RWPE1 (cell line): ENCODE data around the gene ZFAND2B.
"Not testable (repeated sequence)": the region's sequence is repeated elsewhere in the genome, so short reads cannot be mapped to it uniquely, and the experiment has no call there.

Experiments
- CTCF ChIA-PET: fragments of 350-600 bp; sonication (Branson Sonifier 250); formaldehyde crosslinking; extraction: SDS; loops from one replicate; lab custom pipeline; 2021; lab: Yijun Ruan, JAX
- POLR2A ChIA-PET: fragments of 400-600 bp; formaldehyde crosslinking; extraction: SDS; loops from one replicate; lab custom pipeline; 2020; ENCODE audit warnings: antibody characterized with exemption; ENCODE audit not compliant: low non-redundant PET; lab: Yijun Ruan, JAX
- DNase-seq: peaks from one replicate; pipeline ENCODE4 v3.0.0; 2012; ENCODE audit warnings: low spot score
- H3K27ac ChIP-seq: fragments of 450-650 bp; 2 replicates; pipeline ENCODE4 v1.5.1; 2017
- TF ChIP-seq, protein P1 (sequence below): fragments of 450-650 bp; conservative IDR thresholded peaks from 2 replicates; pipeline ENCODE4 v1.5.1; 2017; ENCODE audit warnings: low read depth, mild to moderate bottlenecking

ZFAND2B gene

DNA sequence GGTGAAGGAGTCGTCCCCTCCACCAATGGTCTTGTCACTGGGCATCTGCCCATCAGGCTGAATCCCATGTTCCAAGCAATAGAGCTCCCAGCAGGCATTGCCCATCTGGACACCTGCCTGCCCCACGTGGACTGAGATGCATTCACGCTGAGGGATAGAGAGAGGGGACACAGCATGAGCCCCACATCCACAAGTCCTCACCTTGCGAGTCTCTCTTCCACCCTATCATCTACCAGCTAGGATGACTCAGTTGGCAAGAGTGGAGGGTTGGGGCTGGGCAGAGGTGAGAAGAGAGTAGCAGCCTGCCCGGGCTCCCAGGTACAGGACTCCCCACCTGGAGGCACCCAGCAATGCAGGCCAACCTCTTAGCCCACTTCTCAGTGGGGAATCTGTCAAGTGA, 45.5 kb downstream of the ZFAND2B start:
- DNase-seq = peak; percentile 45
- H3K27ac ChIP-seq = peak overlapping the region; percentile 98
- ChIA-PET CTCF (interaction anchor here (1.4 to 2.5 kb wide), 3 partner anchors 26 to 46 kb away, joined by 7 to 22 read pairs (median 19); partner anchors contain the start of gene DNAJB2), POLR2A (interaction anchor here (0.6 to 4.9 kb wide), 6 partner anchors 21 to 319 kb away, joined by 3 to 35 read pairs (median 6); partner anchors contain the start of genes DNAJB2 and OBSL1)
- TF ChIP-seq, protein P1, sequence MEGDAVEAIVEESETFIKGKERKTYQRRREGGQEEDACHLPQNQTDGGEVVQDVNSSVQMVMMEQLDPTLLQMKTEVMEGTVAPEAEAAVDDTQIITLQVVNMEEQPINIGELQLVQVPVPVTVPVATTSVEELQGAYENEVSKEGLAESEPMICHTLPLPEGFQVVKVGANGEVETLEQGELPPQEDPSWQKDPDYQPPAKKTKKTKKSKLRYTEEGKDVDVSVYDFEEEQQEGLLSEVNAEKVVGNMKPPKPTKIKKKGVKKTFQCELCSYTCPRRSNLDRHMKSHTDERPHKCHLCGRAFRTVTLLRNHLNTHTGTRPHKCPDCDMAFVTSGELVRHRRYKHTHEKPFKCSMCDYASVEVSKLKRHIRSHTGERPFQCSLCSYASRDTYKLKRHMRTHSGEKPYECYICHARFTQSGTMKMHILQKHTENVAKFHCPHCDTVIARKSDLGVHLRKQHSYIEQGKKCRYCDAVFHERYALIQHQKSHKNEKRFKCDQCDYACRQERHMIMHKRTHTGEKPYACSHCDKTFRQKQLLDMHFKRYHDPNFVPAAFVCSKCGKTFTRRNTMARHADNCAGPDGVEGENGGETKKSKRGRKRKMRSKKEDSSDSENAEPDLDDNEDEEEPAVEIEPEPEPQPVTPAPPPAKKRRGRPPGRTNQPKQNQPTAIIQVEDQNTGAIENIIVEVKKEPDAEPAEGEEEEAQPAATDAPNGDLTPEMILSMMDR = no peak

DNA sequence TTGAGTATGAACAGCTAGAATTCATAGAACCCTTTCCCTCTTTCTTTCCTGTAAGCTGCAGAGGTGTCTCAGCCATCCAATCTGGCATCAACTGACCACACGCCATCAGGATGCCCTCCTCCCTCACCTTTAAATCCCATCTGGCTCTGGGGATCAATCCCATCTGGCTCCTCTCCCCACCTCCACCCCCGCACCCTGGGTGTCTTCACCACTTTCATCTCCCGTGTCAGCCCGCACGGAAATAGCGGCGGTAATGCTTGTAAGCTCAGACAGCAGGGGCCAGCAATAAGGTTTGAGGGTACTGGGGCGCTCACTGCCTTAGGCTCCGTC, 46.0 kb downstream of the ZFAND2B start:
- peak; percentile 17 for DNase-seq
- CTCF ChIA-PET = interaction anchor here (0.6 to 2.5 kb wide), 4 partner anchors 26 to 45 kb away, joined by 3 to 22 read pairs (median 13); partner anchors contain the start of gene DNAJB2
- H3K27ac ChIP-seq = peak overlapping the region; percentile 98
- POLR2A ChIA-PET = interaction anchor here (0.6 to 4.9 kb wide), 11 partner anchors 8 to 319 kb away, joined by 3 to 35 read pairs (median 4); partner anchors contain the start of genes DNAJB2 and OBSL1
- TF ChIP-seq, protein P1 = no peak

DNA sequence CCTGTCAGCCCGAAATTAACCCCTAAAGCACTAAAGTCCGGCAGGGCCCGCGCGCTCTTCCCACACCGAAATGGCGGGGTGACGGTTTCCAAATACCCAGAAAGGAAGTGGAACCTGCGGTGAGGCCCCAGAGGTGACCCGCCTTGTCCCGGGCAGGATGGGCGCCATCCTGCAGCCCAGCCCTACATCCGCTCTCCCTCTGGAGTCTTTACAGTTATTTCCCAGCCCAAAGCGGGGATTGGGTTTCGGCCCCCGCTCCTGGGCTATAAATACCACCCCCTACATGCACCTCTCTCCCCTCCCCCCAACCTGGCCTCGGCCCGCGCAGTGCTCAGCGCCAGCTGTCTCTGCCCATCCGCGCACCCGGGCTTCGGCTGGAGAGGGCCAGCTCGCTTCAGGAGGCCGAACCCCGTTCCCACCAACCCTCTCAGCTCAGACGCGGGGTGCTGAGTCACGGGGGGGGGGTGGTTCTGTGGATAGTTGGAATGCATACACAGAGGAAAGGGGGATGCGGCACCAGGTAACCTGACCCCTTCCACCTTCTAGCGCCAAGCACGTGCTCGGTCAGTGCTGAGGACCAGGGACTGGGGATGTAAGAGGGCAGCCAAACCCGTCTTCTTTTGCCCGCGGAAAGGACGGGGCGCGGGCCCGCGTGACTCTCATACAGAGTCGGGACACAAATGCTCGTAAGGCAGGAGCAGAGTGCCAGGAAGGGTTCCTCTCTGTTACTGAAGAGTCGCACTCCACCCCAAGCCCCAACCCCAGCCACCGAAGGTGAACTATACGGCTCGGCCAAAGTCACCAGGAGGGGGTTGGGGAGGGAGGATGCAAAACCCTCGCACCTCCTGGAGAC, 46.5 kb downstream of the ZFAND2B start, which contains the start of gene TUBA4B:
TSS of gene TUBA4B (plus strand) at position 344 of the 853 bp plus-strand sequence. CDS start at position 509, 165 bp downstream.
- ChIA-PET CTCF (interaction anchor here (0.6 to 3.2 kb wide), 8 partner anchors 25 to 94 kb away, joined by 3 to 22 read pairs (median 6); partner anchors contain the start of gene DNAJB2), POLR2A (interaction anchor here (0.6 to 4.9 kb wide), 11 partner anchors 9 to 463 kb away, joined by 3 to 35 read pairs (median 4); partner anchors contain the start of genes DNAJB2 and OBSL1)
- DNase-seq = peak; percentile 72
- peak within 1 kb of the TSS; percentile 98 for H3K27ac ChIP-seq
- TF ChIP-seq, protein P1 = no peak

DNA sequence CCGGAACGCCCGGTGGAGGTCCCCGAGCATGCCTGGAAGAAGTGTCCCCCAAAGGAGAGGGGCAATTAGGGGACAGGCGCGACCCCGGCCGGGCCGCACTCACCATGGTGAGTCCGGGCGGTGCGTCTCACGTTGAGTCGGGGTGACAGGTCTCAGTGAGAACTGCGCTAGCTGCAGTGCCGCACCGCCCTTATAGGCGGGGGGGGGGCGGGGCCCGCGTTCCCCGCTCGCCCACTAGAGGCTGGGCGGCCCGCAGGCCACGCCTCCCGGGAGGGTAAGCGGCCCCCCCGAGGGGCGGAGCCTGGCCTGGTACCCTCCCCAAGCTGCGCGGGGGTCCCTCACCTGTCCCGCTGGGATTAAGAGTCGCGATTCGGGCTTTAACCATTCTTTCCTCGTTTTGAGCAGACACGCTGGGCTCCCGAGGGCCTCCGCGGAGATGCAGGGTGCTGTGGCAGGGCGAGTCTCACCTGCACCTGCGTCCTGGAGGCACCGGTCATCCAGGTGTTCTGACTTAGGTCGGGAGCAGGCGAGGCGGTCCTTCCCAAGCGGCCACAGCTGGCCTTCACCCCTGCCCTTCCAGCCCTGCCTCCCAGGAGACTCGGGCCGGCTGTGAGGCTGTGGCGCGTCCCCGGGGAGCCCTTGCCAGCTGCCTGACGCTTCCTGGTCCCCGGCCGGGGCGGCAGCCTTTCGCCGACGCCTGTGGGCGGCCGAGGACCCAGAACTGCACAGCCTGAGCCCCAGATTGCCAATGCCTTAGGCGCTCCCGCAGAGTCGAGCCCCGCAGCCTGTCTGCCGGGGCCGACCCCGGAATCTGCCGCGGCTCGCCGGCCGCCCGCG, 47.4 kb downstream of the ZFAND2B start, which contains the start of gene TUBA4A:
TSS of gene TUBA4A (minus strand) at position 166 of the 837 bp plus-strand sequence. CDS start at position 106, 60 bp downstream.
- peak; percentile 92 for DNase-seq
- POLR2A ChIA-PET = interaction anchor here (0.6 to 4.9 kb wide), 5 partner anchors 9 to 463 kb away, joined by 3 to 35 read pairs (median 6); partner anchors contain the start of genes DNAJB2, GLB1L and STK16
- CTCF ChIA-PET = interaction anchor here (0.6 to 3.2 kb wide), 7 partner anchors 23 to 94 kb away, joined by 3 to 22 read pairs (median 4); partner anchors contain the start of gene DNAJB2
- peak within 1 kb of the TSS; percentile 98 for H3K27ac ChIP-seq
- TF ChIP-seq, protein P1 = no peak

DNA sequence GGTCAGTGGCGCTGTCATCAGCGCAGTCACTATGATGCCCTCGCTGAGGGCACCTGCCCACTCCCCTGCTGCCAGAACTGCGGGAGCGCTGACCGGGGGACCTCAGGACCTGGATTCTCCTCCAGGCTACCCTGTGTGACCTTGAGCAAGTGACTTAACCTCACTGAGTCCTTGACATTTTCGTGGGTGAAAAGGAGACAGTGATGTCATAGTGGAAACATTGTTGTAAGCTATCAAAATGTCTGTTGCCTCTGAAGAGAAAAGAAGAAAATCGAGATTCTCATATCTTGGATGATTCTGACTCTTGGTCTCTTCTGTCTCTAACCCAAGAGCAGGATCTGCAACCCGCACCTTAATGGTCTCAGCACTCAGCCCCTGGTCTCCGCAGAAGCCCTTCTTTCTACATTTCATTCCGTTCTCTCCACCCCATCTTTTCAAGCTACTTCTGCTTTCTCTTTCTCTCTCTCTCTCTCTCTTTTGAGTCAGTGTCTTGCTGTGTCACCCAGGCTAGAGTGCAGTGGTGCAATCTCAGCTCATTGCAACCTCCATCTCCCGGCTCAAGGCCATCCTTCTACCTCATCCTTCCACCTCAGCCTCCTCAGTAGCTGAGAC, 48.1 kb downstream of the ZFAND2B start:
- ChIA-PET POLR2A (interaction anchor here (1.7 to 4.9 kb wide), 3 partner anchors 9 to 24 kb away, joined by 6 to 35 read pairs (median 10); partner anchors contain the start of genes DNAJB2, GLB1L and STK16), CTCF (interaction anchor here (2.4 to 3.2 kb wide), 2 partner anchors 23 to 40 kb away, joined by 18 to 20 read pairs; no protein-coding TSS in a partner anchor)
- H3K27ac ChIP-seq = no peak overlapping the region
- TF ChIP-seq, protein P1 = no peak
- DNase-seq = no peak

DNA sequence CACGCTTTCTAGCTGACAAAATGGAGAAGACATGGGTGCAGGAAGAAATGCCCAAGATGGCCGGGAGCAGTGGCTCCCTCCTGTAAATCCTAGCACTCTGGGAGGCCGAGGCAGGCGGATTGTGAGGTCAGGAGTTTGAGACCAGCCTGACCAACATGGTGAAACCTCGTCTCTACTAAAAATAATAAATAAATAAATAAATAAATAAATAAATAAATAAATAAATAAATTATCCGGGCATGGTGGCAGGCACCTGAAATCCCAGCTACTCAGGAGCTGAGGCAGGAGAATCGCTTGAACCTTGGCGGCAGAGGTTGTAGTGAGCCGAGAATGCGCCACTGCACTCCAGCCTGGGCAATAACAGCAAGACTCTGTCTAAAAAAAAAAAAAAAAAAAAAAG, 52.4 kb downstream of the ZFAND2B start:
- H3K27ac ChIP-seq, DNase-seq, POLR2A ChIA-PET: not testable (repeated sequence)
- CTCF ChIA-PET = interaction anchor here (0.5 to 1.8 kb wide), 3 partner anchors 19 to 280 kb away, joined by 4 to 9 read pairs (median 4); no protein-coding TSS in a partner anchor
